A549 (cell line): ENCODE measurements around the gene UGT2B7. TPM values are rescaled to one million over a fixed set of nuclear protein-coding genes. Genes with fewer than 3 reads are reported as not detected.
A peak's percentile ranks its signal among the peaks of the same experiment; 100 is the strongest.

Experiments used
- ATAC-seq, 2 experiments: fragments of 200-7000 bp in 1 of 2; fragments of >200 bp in 1 of 2; cut with Nextera tagmentation in 1 of 2; cut with Tn5 transposase in 1 of 2; 3 replicates each; pipeline versions ENCODE4 v1.8.0 to v1.9.1; 2018 to 2020; ENCODE audit warnings: mild to moderate bottlenecking in 1 of 2, moderate library complexity in 1 of 2
- CTCF ChIA-PET: fragments of 300-600 bp; sonication (Branson Sonifier 250); formaldehyde crosslinking; extraction: SDS; loops from one replicate; lab custom pipeline; 2021; ENCODE audit warnings: antibody characterized with exemption, inconsistent platforms; lab: Yijun Ruan, JAX
- POLR2A ChIA-PET: fragments of 350-600 bp; formaldehyde crosslinking; extraction: SDS; loops from one replicate; lab custom pipeline; 2021; ENCODE audit warnings: antibody characterized with exemption, inconsistent platforms; lab: Yijun Ruan, JAX
- DNase-seq, 2 experiments: peaks; one replicate each; pipeline versions ENCODE4 v3.0.0 to v3.0.0-alpha.2; 2011 to 2016; ENCODE audit warnings: low read depth in 1 of 2, low spot score in 1 of 2
- FAIRE-seq: peaks from 2 replicates; lab custom pipeline; 2011; peaks lifted over from hg19 to GRCh38; lab: Jason Lieb, UNC
- H3K27ac ChIP-seq, 2 experiments: fragments of >200 bp; sonication (Bioruptor Twin); formaldehyde crosslinking; 3 replicates each; pipeline ENCODE4 v1.5.1; 2016 to 2017
- H3K4me1 ChIP-seq: fragments of >200 bp; sonication (Bioruptor Twin); formaldehyde crosslinking; 3 replicates; pipeline ENCODE4 v1.6.1; 2016
- H3K4me2 ChIP-seq: fragments of >200 bp; sonication (Bioruptor Twin); formaldehyde crosslinking; 3 replicates; pipeline ENCODE4 v1.6.1; 2016
- H3K4me3 ChIP-seq: fragments of >200 bp; sonication (Bioruptor Twin); formaldehyde crosslinking; 3 replicates; pipeline ENCODE4 v1.5.1; 2016
- H3K9me3 ChIP-seq: fragments of >200 bp; sonication (Bioruptor Twin); formaldehyde crosslinking; 3 replicates; pipeline ENCODE4 v1.6.1; 2016
- BCL3 ChIP-seq: fragments of >200 bp; sonication (Bioruptor Twin); formaldehyde crosslinking; IDR thresholded peaks from 3 replicates; pipeline ENCODE4 v1.6.1; 2016
- BHLHE40 ChIP-seq: IDR thresholded peaks from 2 replicates; pipeline ENCODE4 v1.6.1; 2012; ENCODE audit warnings: low read depth, low read length, inconsistent platforms
- CHD2 ChIP-seq: fragments of 150-350 bp; IDR thresholded peaks from 2 replicates; pipeline ENCODE4 v1.6.1; 2014; ENCODE audit warnings: low read length; ENCODE audit not compliant: partially characterized antibody
- EHF ChIP-seq: fragments of 250-450 bp; sonication (Bioruptor Pico); IDR thresholded peaks from 2 replicates; pipeline ENCODE4 v1.5.0; 2020; ENCODE audit warnings: mild to moderate bottlenecking
- EHMT2 ChIP-seq: fragments of 200-600 bp; sonication (generic); IDR thresholded peaks from 2 replicates; pipeline ENCODE4 v1.6.1; 2016; ENCODE audit warnings: antibody characterized with exemption, low read depth, mild to moderate bottlenecking, moderate library complexity
- ELK1 ChIP-seq: fragments of 150-350 bp; IDR thresholded peaks from 2 replicates; pipeline ENCODE4 v1.6.1; 2014; ENCODE audit warnings: low read depth, mild to moderate bottlenecking, low read length
- FOXS1 ChIP-seq: fragments of 250-450 bp; sonication (Bioruptor Pico); IDR thresholded peaks from 2 replicates; pipeline ENCODE4 v1.5.0; 2020; ENCODE audit warnings: mild to moderate bottlenecking, moderate library complexity
- HOXA7 ChIP-seq: fragments of 250-450 bp; sonication (Bioruptor Pico); IDR thresholded peaks from 2 replicates; pipeline ENCODE4 v1.5.0; 2020; ENCODE audit warnings: mild to moderate bottlenecking, moderate library complexity
- HOXB13 ChIP-seq: fragments of 250-450 bp; sonication (Bioruptor Pico); IDR thresholded peaks from 2 replicates; pipeline ENCODE4 v1.5.0; 2020; ENCODE audit warnings: low read depth, mild to moderate bottlenecking, moderate library complexity
- HOXB5 ChIP-seq: fragments of 250-450 bp; sonication (Bioruptor Pico); IDR thresholded peaks from 2 replicates; pipeline ENCODE4 v1.5.0; 2020; ENCODE audit warnings: mild to moderate bottlenecking, moderate library complexity
- JUN ChIP-seq, 2 experiments: fragments of >200 bp; sonication (Bioruptor Twin); formaldehyde crosslinking; IDR thresholded peaks; 2 replicates in 1 of 2; 3 replicates in 1 of 2; pipeline ENCODE4 v1.6.1; 2016 to 2017
- JUNB ChIP-seq: fragments of >200 bp; sonication (Bioruptor Twin); formaldehyde crosslinking; IDR thresholded peaks from 2 replicates; pipeline ENCODE4 v1.6.1; 2016
- MAFK ChIP-seq: fragments of 450-650 bp; IDR thresholded peaks from 2 replicates; pipeline ENCODE4 v1.6.1; 2014; ENCODE audit not compliant: partially characterized antibody
- MAZ ChIP-seq: fragments of 150-350 bp; IDR thresholded peaks from 2 replicates; pipeline ENCODE4 v1.6.1; 2014; ENCODE audit warnings: antibody characterized with exemption, low read depth, low read length, borderline replicate concordance
- NPAS2 ChIP-seq: fragments of 250-450 bp; sonication (Bioruptor Pico); IDR thresholded peaks from 2 replicates; pipeline ENCODE4 v1.8.0; 2022; ENCODE audit warnings: mild to moderate bottlenecking, moderate library complexity, borderline replicate concordance
- PBX3 ChIP-seq: IDR thresholded peaks from 2 replicates; pipeline ENCODE4 v1.6.1; 2012
- RARB ChIP-seq: fragments of 250-450 bp; sonication (Bioruptor Pico); IDR thresholded peaks from 2 replicates; pipeline ENCODE4 v1.8.0; 2021; ENCODE audit warnings: mild to moderate bottlenecking, moderate library complexity
- RNF2 ChIP-seq: fragments of 200-600 bp; sonication (generic); IDR thresholded peaks from 2 replicates; pipeline ENCODE4 v1.6.1; 2016; ENCODE audit warnings: low read depth, mild to moderate bottlenecking, antibody characterized with exemption, moderate library complexity, borderline replicate concordance
- SMC3 ChIP-seq: fragments of >200 bp; sonication (Bioruptor Twin); formaldehyde crosslinking; IDR thresholded peaks from 3 replicates; pipeline ENCODE4 v1.6.1; 2018; ENCODE audit warnings: inconsistent platforms
- SREBF2 ChIP-seq: fragments of 450-650 bp; IDR thresholded peaks from 2 replicates; pipeline ENCODE4 v1.6.1; 2014; ENCODE audit warnings: mild to moderate bottlenecking, moderate library complexity
- TP53 ChIP-seq: fragments of 250-450 bp; sonication (Bioruptor Pico); IDR thresholded peaks from 2 replicates; pipeline ENCODE4 v1.5.0; 2021; ENCODE audit warnings: mild to moderate bottlenecking, moderate library complexity
- USF2 ChIP-seq: fragments of 450-650 bp; IDR thresholded peaks from 2 replicates; pipeline ENCODE4 v1.6.1; 2014; ENCODE audit warnings: antibody characterized with exemption
- ZC3H11A ChIP-seq: fragments of 450-650 bp; IDR thresholded peaks from 2 replicates; pipeline ENCODE4 v1.6.1; 2014; ENCODE audit warnings: antibody characterized with exemption, mild to moderate bottlenecking
- ZFP36 ChIP-seq: fragments of 450-650 bp; IDR thresholded peaks from 2 replicates; pipeline ENCODE4 v1.6.1; 2014; ENCODE audit warnings: borderline replicate concordance; ENCODE audit not compliant: partially characterized antibody
- ZNF302 ChIP-seq: fragments of 250-450 bp; sonication (Bioruptor Pico); IDR thresholded peaks from 2 replicates; pipeline ENCODE4 v1.9.0; 2021; ENCODE audit warnings: inconsistent platforms, mild to moderate bottlenecking, moderate library complexity
- whole genome bisulfite sequencing: methylation state at CpG from one replicate; pipeline ENCODE4 v1.1.6; 2017; ENCODE audit errors: missing lambda C conversion rate; 5-methylcytosine and 5-hydroxymethylcytosine counted together
- polyA plus RNA-seq, 4 experiments: library from polyadenylated mRNA; depleted of rRNA in 3 of 4; stranded (reverse); fragments of >200 nt; fragmentation: RNase III in 1 of 4; extraction: RNeasy Plus Mini Kit Qiagen cat#74134 plus additional on column Dnase treatment in 1 of 4; gene quantifications; 2 replicates in 3 of 4; 3 replicates in 1 of 4; pipeline ENCODE4 v1.2.3, GENCODE V29; 2011 to 2017
- TF ChIP-seq, protein P1 (sequence below): IDR thresholded peaks from 2 replicates; pipeline ENCODE4 v1.6.1; 2012
- TF ChIP-seq, protein P2 (sequence below): fragments of 250-450 bp; sonication (Bioruptor Pico); IDR thresholded peaks from 2 replicates; pipeline ENCODE4 v1.5.0; 2021; ENCODE audit warnings: mild to moderate bottlenecking, moderate library complexity, borderline replicate concordance

UGT2B7 gene
- polyA plus RNA-seq, 2 of the 4 experiments (the other 2 are of a cell fraction), result 0.22 to 0.78 TPM

- CTCF ChIA-PET, result interaction anchor here (1.4 kb wide), 1 partner anchor 10 kb away, joined by 3 read pairs; no protein-coding TSS in a partner anchor
- H3K4me1 ChIP-seq, result no peaks in the 10 kb centered on the region
- POLR2A ChIA-PET, result no interaction called here
- no peak for DNase-seq
- 0 out of 6 replicates have a peak overlapping the region, but pooled peaks of 1 of the 2 experiments have one; percentile 37 for H3K27ac ChIP-seq
- ATAC-seq, result no peak
- TF ChIP-seq, protein P1, sequence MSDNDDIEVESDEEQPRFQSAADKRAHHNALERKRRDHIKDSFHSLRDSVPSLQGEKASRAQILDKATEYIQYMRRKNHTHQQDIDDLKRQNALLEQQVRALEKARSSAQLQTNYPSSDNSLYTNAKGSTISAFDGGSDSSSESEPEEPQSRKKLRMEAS, result no peak
- H3K9me3 ChIP-seq, result no peaks in the 10 kb centered on the region
- no peak for FAIRE-seq
- H3K4me3 ChIP-seq, result no peak overlapping the region
- H3K4me2 ChIP-seq, result no peak overlapping the region
These were observed 29.3 kb upstream of the UGT2B7 start for GRCh38 chr4:69066945-69067344.

DNA sequence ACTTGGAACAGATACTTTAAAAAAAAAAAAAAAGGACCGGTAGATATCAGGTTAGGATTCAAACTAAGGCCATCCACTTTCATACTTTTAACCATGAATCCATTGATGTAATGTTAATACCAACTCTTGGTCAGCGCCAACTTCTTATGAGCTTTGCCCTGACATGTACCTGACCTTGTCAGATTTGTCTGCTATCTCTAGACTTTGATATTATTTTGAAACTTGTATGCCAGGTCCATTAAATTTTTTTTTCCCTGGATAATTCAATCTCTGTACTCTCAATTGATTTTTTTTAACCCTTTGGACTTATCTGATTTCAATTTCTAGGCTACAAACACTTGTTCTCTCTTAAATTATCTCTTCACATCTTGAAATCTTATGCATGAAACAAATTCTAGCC lies 27.2 kb upstream of the UGT2B7 start:
- FAIRE-seq, result no peak
- POLR2A ChIA-PET, result no interaction called here
- no peak for DNase-seq
- Histone ChIP-seq H3K27ac (no peak overlapping the region), H3K4me2 (no peak overlapping the region), H3K4me3 (no peak overlapping the region), H3K9me3 (no peaks in the 10 kb centered on the region), H3K4me1 (no peaks in the 10 kb centered on the region)
- no peak for ATAC-seq
- WGBS, result 69% methylated on average over 2 of the region's 2 CpGs
- TF ChIP-seq RNF2 (no peak), JUN (IDR thresholded peaks at IDR 0.05) (no peak), USF2 (no peak), BCL3 (no peak), ZNF302 (CRISPR knock-in tag) (no peak), BHLHE40 (no peak), ZC3H11A (no peak), RARB (no peak), JUNB (no peak), TP53 (no peak), ELK1 (no peak), SREBF2 (no peak), CHD2 (no peak), PBX3 (no peak), HOXB5 (no peak), MAZ (no peak)
- TF ChIP-seq, protein P2, sequence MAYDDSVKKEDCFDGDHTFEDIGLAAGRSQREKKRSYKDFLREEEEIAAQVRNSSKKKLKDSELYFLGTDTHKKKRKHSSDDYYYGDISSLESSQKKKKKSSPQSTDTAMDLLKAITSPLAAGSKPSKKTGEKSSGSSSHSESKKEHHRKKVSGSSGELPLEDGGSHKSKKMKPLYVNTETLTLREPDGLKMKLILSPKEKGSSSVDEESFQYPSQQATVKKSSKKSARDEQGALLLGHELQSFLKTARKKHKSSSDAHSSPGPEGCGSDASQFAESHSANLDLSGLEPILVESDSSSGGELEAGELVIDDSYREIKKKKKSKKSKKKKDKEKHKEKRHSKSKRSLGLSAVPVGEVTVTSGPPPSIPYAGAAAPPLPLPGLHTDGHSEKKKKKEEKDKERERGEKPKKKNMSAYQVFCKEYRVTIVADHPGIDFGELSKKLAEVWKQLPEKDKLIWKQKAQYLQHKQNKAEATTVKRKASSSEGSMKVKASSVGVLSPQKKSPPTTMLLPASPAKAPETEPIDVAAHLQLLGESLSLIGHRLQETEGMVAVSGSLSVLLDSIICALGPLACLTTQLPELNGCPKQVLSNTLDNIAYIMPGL (CRISPR knock-in tag), result no peak
- CTCF ChIA-PET, result interaction anchor here (0.7 to 1.0 kb wide), 2 partner anchors 10 to 101 kb away, joined by 3 to 6 read pairs; no protein-coding TSS in a partner anchor

- no peak for ATAC-seq
- peaks cover 10% of the 10 kb centered on the region; the same call in 1 of the 3 replicates for H3K4me1 ChIP-seq
- no peak overlapping the region for H3K4me3 ChIP-seq
- POLR2A ChIA-PET, result no interaction called here
- no peak for FAIRE-seq
- no peak overlapping the region for H3K27ac ChIP-seq
- CTCF ChIA-PET, result no interaction called here
- 63% methylated on average over 2 of the region's 2 CpGs for WGBS
- H3K9me3 ChIP-seq, result no peaks in the 10 kb centered on the region
- no peak overlapping the region for H3K4me2 ChIP-seq
- DNase-seq, result no peak
- TF ChIP-seq PBX3 (no peak), USF2 (no peak), MAFK (no peak), SMC3 (no peak), EHF (CRISPR knock-in tag) (no peak), SREBF2 (no peak), NPAS2 (CRISPR knock-in tag) (no peak), ZC3H11A (no peak), ZFP36 (no peak), HOXA7 (CRISPR knock-in tag) (no peak), MAZ (no peak), FOXS1 (no peak), EHMT2 (no peak), ZNF302 (CRISPR knock-in tag) (no peak), HOXB13 (CRISPR knock-in tag) (no peak)
These were observed 25.7 kb upstream of the UGT2B7 start for GRCh38 chr4:69070590-69070989.
